PC-9 (cell line): ENCODE measurements around the gene CNOT10.

Experiments
- CTCF ChIP-seq: fragments of 200-600 bp; sonication (generic); conservative IDR thresholded peaks from 2 replicates; pipeline ENCODE4 v1.6.1; 2017; ENCODE audit warnings: mixed run types, antibody characterized with exemption, mild to moderate bottlenecking, moderate library complexity
- EZH2 ChIP-seq: fragments of 200-600 bp; sonication (generic); IDR thresholded peaks from 2 replicates; pipeline ENCODE4 v1.8.0; 2017; ENCODE audit warnings: antibody characterized with exemption, low read depth

DNA sequence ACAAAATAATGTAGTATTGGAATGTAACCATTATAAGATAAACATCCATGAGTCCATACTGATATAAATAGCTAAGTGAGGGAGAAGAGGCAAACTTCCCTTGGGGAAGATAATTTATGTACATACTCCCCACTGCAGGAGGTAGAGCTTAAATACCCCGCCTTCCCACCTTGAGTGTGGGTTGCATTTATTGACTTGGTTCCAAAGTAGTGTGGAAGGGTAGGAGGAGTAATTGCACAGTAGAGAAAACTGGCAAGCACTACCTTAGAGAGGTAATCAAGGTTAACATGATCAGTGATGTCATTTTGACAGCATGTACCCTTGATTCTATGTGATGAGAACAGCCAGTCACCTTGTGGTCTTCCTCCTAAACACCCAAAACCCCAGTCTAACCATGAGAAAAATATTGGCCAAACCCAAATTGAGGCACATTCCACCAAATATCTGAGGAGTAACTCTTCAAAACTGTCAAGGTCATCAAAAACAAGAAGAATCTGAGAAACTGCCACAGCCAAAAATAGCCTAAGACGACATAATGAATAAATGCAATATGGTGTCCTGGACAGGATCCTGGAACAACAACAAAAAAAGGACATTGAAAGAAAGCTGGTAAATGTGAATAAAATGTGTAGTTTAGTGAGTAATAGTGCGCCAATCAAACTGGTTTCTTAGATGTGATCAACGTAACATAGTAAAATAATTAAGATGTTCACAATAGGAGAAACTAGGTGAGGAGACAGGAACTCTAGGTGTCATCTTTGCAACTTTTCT is 774 bp upstream of the CNOT10 start:
- no peak for TF ChIP-seq CTCF
- TF ChIP-seq EZH2 = no peak
